Epidermal melanocyte (primary cell): ENCODE measurements around the gene NOTCH1.

ENCODE experiments used
- DNase-seq: peaks from one replicate; pipeline ENCODE4 v3.0.0; 2011; ENCODE audit warnings: low spot score; ENCODE audit not compliant: insufficient read length

The NOTCH1 gene

DNA sequence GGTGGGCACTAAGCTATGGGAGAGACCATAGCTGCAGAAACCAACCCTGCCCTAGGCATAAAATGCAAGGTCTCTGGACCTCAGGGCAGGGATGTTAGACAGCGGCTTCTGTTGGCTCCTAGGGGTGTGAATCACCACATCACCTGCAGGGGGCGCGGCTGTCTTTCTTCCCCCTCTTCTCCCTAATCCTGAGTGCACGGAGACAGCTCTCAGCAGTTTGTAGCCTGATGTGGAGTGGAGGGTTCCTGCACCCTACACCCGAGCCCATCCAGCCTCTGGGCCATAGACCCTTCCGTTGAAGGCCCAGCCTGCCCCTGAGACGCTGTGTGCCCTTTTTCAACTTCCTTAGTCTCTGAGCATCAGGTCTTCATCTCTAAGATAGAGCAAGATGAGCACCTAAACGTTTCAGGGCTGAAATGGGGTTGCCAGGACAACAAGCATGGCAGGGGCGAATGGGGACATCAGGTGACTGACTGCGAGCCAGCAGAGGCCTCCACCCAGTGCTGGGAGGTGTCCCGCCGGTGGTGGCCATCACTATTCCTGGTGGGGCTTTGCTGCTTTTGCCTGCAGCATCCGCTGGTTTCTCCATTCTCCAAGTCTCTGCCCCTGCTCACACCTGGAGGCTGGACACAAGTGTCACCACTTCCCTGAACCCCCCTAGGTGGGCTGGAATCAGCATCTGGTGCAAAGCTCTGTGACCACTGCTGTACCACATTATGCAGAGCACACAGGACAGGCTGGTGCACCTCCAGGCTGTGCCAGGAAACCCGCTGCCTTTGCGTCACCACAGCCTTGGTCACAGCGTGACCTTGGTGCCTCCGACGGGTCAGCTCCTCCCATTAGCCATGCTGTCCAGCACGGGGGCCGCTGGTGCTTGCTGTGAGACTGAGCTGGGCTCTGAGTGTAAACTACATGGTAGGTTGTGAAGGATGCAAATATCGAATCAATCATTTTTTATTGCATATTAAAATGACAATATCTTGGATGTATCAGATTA, 60.5 kb downstream of the NOTCH1 start:
- DNase-seq: peak; percentile 81

DNA sequence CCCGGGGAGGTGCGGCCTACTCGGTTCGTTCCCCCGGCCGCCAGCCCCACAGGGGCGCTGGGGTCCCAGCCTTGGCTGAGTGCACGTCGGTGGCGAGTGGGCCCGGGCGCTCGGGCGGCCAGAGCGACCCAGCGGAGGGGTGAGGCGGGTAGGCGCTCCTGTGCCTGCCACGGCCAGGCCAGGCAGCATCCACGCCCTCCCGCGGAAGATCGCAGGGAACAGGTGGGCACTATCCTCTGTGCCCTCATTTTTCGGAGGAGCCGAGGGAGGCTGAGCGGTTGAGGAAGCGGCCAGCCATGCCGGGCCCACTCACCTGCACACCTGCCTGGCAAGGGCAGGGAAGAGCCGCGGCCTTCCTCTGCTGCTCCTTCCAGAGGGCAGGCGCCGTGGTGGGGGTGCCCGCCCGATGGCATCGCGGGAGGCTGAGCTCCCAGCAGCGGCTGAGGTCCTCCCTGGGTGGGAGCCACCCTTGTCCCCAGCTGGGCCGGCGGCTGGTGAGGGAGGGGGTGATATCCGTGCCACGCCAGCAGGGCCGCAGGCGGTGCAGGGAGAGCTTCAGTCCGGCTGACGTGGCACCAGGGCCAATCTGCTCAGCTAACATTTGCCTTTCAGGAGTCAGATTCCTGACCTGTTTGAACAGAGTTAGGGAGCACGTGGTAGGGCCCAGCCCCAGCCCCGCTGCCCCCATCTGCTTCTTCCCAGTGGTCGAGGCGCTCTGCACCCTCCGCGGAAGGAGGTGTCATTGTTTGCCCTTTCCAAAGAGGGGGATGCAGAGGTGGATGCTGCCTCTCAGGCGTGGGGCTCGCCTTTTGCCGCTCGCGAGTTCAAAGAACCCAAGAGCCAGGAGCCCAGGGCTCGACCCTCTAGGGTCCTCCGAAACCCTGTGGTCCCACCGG, 61.4 kb downstream of the NOTCH1 start:
- DNase-seq: no peak

DNA sequence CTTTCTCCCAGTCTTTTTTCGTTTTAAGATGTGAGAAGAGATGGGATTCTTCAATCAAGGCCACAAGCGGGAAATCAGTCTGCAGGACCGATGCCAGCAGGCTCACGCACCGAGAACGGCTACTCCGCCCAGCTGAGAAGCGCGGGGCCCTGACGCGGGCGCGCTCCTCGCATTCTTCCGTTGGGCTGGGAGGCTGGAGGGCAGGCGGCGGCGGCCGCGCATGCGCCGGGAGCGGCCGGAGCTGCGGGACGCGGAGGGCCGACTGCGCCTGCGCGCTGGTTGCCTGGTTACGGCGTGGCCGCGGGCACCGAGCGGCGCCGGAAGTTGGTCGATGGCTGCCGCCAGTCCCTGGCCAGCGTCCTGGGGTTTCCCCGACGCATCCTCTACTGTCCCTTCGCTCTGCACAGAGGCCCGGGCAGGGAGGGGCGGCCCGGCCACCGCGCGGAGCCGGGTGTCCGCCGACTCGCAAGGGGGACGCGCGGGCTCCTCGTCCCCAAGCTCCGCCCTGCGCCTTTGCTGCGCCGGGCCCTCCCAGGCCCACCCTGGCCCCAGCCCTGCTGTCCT, 62.2 kb downstream of the NOTCH1 start:
- peak; percentile 88 for DNase-seq

DNA sequence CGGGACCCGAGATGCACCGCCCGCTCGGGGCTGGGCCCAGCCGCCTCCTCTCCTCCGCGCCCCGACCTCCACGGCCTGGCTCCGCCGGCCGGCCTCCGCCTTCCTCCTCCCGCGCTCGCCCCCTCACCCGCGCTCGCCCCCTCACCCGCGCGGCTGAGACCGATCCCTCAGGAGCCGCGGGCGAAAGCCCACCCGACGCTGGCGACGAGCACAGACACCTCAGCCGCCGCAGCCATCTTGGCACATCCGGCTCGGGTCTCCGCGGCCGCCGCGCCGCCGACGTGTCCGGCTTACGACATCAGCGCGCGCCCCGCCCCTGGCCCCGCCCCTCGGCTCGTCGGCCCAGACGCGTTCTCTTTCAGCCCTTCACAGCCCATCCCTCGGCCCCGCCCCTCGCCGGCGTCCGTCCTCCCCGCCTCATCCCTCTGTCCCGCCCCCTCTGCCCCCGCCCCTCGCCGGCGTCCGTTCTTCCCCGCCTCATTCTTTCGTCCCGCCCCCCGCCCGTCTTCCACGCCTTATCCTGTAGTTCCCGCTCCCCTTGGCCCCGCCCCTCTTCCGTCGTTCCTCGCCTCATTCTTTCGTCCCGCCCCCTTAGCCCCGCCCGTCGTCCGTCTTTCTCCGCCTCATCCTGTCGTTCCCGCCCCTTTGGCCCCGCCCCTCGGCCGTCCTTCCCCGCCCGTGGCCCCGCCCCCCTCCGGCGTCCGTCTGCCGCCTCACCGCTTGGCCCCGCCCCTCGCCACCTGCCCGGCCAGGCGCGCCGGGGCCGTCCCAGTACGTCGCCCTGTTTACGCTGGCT, 62.9 kb downstream of the NOTCH1 start, which contains the start of gene SEC16A:
SEC16A (minus strand) TSS at position 248 of the 796 bp plus-strand sequence. CDS start 5,425 bp downstream, outside the sequence.
- peak; percentile 93 for DNase-seq

DNA sequence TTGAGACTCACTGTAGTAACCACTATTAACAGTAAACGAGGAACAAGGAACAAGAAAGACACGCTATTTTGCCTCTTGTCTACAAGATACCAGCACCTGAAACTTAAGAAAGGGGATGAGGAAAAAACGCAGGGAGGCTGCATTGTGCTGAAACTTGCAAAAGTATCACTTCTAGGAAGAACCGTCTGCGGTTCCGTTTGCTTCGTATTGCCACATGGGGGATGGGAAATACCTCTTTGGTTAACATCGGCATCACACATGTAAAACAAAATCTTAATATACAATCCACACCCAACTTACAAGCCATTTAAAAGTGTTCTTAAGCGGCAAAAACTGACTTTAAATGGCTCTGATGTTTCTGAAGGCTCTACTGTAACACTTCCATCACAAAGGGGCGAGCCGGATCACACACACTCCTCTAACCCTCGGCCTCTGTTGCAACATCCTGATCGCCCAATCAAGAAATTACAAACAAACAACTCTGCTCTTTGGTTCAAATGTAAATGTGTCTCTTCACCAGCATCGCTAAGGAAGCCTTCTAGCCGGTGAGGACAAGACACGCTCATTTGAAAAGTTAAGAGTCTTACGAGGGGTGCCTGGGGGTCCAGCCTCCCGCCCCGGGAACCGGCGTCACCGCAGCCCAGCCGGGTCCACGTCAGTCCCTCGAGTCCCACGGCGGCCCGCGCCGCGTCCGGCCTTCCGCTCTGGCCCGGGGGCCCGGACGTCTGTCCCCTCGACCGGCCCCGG, 63.6 kb downstream of the NOTCH1 start:
- no peak for DNase-seq

DNA sequence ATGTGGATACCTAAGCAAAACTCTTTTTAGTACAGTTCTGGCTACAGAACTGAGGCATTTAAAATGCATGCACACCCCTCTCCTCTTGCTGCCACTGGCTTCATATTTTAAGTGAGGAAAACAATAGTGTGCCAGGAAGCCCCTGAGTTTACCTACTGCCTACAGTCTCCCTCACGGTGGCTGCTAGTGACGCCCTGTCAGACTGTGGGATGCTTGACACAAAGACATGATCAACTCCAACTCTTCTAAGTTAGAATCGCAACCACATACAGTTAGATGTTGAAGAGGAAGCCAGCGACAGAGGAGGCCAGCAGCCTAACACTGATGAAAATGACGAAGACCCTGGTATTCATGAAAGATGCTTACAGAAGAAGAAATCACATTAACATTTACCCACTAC, 64.3 kb downstream of the NOTCH1 start:
- DNase-seq: no peak

DNA sequence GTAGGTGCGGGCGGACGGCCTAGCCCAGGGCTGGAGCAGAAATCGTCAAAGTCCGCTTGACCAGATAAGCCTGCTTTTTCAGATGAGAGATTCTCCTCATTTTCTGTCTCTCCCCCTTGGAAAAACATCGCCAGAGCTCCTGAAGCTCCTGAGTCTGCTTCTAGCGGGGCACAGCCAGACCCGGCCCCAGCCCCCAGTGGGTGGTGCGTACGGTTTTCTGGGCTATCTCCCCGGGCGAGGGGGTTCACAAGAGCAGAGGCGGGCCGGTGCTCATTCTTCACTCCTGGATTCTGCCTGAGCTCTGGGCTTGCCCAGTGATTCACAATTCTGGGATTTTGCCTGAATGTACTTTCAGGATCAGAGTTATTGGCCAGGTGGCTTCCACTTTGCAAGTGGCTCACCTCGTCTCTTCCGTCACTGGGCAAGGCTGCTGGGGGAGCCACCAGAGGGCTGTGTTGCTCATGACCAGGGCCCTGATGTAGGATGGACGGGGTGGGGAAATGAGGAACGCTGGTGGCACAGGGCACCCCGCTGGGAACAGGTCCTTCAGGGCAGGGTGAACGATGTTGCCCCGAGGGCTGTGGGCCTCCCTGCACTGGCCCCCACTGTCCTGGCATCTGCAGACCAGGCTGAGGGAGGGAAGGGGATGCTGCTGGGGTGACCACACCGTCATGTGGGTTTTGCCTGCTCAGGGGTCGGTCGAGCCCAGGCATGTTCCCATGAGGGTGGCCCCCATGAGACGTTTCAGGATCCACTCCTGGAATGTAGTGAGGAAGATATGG, 69.3 kb downstream of the NOTCH1 start:
- no peak for DNase-seq

DNA sequence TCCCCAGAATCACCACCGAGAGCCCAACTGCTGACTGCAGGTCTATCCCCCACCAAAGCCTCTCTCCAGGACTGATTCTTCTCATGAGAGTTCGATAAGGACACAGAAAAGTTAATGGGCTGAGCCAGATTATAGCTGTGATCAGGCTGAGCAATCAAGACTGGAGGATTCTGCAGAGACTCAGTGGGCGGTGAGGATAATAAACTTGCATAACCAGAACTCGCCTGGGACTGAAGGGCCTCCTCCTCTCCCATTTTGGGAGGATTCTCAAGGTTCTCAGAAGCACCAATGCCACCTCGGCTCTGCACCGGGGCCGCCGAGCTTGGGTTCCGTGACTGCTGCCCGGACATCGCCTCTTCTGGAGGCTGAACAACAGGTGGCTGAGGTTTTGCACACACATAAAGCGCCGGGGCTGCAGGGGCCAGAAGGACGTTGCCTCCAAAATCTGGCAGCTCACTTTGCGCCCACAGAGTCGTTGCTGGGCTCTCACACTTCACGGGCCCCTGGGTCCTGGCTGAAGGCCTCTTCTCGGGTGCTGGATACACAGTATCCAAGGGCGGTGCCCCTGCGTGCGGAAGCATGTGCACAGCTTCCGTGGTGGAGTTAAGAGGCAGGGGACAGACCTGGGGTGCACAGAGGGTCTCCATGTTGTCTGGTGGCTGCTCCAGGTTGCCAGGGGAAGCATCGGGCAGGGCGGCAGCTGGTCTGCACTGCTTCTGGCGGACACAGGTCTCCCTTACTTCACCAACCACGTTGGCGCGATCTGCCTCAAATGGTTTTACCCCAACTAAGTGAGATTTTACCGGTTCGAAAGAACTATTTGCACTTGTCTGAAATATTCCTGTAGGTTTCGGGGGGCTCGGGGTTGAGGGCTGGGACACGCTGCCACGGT, 70.6 kb downstream of the NOTCH1 start:
- DNase-seq: no peak

DNA sequence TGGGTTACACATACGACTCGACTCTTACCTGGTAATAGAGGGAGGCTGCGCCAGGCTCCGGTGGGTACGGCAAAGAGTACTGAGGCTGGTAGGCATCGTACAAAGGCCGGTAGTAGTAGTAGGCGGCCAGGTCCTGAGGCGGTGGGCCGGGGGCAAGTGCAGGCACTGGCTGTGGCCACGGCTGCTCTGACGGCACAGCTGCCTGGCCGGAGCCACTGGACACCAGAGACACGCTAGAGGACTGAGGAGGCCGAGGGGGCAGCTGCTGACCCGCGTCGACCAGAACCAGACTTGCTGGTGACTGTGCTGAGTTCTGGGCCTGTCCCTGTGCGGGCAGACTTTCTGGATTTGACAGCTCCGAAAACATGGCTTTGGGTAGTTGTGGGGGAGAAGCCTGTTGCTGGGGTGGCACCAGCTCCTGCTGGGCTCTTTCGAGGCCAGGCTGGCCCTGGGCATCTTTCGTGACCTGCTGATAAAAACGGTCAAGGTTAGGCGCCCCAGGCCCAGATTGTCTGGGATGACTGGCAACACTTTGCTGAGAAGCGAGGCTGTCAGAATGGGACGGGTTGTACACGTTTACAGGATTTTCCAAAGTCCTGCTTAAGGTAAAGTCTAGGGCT, 71.7 kb downstream of the NOTCH1 start:
- no peak for DNase-seq

DNA sequence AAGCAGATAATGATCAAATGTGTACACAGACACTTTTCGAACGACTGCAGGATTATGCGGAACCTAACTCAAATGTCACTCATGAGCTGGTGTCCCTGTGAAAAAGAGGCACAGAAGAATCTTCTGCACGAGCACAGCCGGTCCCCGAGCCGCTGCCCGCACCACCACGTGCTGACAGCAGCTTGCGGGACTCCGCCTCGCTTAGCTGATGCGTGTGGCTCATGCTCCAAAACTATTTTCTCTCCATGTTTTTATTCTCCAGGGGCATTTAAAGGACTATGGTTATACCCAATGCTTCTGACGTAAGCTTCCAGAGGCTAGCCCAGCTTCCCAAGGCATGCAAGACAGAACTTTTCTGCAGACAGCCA, 72.5 kb downstream of the NOTCH1 start:
- no peak for DNase-seq

DNA sequence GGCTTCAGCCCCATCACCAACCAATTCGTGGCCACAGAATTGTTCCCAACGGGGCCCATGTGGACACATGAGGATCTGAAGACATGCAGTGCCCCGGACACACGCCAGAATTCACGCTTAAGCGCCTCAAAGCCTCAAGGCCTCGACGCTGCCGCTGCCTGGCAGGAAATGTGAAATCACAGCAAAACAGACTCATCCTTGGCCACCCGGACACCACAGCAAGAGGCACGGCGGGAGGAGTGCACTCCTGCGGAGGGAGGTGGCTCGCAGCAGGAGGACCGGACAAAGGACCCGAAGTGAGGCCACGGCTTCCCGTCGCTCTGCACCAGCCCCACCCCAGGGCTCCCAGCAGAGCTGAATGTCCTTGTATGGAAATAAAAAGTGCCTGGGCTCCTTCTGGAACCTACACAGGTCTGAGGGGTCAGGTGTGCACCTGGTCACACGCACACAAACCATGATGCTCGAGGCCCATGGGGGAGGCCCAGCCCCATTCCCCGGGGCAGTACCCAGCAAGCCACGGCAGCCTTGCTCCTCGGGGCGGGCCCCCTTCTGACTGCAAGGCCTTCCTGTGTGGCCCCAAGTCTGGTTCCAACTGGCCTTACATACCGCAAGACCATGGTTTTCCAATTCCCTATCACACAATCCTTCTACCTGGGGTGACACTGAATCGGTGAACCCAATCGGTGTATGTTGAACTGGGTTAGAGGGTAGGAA, 73.1 kb downstream of the NOTCH1 start:
- DNase-seq: no peak

DNA sequence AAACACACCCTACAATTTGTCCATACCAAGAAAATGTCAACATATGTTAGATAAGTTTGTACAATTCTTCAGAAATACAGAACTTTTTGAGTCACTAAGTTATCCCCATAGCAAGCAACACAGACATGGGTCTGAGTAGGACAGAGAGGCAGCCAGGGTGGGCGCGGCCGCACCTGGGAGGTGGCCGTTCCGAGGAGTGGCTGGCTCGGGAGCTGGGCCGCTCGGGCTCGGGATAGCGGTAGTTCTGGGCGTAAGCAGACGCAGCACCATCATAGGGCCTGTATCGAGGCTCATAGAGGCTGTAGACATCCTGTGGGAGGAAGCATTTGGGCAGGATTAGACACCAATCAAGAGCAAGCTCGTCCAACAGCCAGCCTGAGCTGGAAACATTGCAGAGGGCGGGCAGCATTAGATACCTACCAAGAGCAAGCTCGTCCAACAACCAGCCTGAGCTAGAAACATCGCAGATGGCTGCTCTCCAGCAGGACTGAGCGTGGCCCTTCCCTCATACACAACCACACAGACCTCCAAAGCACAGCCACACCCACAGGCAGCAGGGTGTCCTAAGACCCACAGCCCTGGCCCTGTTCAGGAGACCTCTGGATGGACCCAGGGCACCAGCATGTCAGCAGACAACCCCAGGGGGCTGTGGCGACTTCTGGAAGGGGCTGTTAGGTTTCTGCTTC, 73.9 kb downstream of the NOTCH1 start:
- DNase-seq: no peak

DNA sequence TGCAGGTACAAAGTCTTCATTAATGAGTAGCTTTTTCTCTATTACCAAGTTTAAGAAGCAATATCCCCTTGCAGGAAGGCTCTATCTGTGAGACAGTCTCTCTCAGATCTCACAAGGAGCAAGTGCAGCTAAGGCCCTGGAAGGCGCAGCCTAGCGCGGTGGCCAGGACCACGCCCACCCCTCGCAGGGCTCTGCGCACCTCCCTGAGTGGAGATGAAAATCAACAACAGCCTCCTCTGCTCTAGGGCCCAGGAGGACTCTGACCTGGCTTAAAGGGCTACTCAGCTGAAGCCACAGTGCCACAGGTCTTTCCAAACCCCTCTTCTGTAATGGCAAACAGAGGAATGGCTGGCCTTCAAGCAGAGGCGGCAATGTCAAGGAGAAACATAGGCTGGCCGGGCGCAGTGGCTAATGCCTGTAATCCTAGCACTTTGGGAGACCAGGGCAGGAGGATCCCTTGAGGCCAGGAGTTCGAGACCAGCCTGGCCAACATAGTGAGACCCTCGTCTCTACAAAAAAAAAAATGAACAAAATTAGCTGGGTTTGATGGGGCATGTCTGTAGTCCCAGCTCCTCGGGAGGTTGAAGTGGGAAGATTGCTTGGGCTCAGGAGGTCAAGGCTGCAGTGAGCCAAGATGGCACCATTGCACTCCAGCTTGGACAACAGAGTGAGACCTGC, 74.9 kb downstream of the NOTCH1 start:
- no peak for DNase-seq

DNA sequence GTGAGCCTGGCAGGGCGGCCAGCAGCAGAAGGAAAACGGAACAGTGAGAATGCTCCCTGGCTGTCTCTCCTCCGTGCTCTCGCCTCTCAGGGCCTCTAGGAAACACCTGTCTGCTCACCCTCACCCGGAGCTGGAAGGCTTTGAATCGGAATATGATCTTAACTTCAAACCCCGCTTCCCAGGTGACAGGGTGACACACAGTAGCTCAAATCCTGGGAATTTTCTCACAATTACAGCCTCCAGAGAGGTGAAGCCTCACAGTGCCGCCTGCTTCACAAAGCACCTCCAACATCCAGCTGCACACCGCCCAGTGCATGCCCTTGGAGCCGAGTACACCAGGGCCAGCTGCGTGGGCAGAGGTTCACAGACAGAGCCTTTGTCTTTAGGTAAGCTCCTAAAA, 75.5 kb downstream of the NOTCH1 start:
- DNase-seq: no peak

DNA sequence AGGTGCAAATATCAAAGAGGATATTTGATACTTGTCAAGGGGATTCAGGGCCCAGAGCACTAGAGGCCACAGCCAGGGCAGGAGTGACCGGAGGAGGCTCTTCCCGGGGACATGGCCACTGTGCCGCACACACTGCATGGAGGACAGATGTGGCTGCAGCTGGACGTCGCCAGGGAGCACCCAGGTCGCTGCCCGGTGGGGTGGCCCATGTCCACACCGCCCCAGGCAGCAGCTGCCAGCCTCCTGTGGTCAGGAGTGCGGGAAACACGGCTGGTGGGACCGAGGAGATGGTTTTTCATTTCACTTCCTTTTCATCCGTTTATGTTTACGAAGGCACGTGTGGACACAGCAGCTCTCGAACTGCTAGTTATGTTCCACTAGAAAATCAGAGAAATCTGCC, 78.1 kb downstream of the NOTCH1 start:
- no peak for DNase-seq

DNA sequence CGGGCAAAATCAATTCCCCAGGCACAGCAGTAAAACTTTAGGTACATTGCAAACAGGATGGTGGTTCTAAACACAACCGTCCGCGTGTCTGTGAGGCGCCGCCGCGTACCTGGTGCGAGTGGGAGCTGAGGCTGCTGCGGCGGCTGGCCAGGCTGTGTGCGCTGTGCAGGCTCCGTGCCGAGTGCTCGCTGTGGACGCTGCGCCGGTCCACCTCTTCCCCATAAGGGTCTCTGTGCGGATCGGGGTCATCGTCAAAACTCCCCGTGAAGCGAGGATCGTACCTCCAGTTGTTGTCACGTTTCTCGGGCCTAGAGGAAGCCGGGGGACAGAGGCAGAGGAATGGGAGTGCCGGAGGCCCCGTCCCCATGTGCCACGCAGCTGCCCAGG, 79.7 kb downstream of the NOTCH1 start:
- DNase-seq: no peak
